Panc1 (cell line): ENCODE data around the gene SOBP.

Experiments used
- POLR2AphosphoS5 ChIP-seq: IDR thresholded peaks from 2 replicates; pipeline ENCODE4 v1.6.1; 2012; ENCODE audit warnings: mild to moderate bottlenecking, low read depth, low read length, moderate library complexity
- SIN3A ChIP-seq: IDR thresholded peaks from 2 replicates; pipeline ENCODE4 v1.6.1; 2012; ENCODE audit warnings: low read depth, mild to moderate bottlenecking, low read length, moderate library complexity, borderline replicate concordance; ENCODE audit not compliant: insufficient read depth

DNA sequence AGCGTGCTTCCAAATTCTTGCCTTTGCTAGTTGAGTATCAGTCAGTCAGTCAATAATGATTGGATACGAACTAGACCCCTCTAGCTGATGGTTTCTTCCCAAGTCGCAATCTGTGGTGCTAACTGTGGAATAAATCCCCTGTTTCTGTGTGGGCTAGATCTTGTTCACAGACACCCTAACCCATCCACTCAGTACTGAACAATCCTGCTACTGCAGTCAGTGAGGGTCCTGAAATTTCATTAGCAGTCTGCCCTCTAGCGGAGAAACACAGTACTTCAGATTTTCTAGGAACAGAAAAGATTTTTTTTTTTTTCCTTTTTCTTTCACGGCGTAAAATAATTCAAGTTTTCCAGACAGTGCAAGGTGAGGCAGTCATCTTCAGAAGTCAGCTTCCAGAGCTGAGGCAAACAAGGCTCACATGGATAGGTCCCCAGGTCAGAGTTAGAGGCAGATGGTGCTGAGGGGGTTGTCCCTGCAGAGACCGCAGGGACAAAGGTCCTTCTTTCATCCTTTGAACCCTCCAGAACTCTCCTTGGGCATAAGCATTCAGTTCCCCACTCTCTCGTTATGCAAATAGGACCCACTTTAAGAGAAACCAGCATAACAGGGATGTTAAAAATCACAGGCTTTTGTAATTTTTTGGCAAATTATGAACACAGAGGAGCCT lies 214.6 kb downstream of the SOBP start:
- TF ChIP-seq POLR2AphosphoS5 = no peak
- TF ChIP-seq SIN3A = no peak
